K562 (cell line): Measurements from ENCODE around the gene BFSP2. TPM values are rescaled to one million over a fixed set of nuclear protein-coding genes. Genes with fewer than 3 reads are reported as not detected.

Experiments used
- ATAC-seq: fragments of 200-7000 bp; cut with Tn5 transposase; 3 replicates; pipeline ENCODE4 v1.9.1; 2020; ENCODE audit warnings: moderate library complexity
- BruUV-seq: library from RNA; stranded (reverse); fragments of 400-500 nt; replicated peaks from 2 replicates; lab custom pipeline; 2021; lab: Mats Ljungman, UMichigan
- CTCF ChIA-PET: fragments of 300-600 bp; formaldehyde crosslinking; extraction: SDS; loops from one replicate; lab custom pipeline; 2021; ENCODE audit warnings: low intra/inter-chr PET ratio; lab: Yijun Ruan, JAX
- POLR2A ChIA-PET: fragments of 300-600, 350-650 bp; sonication (Branson Sonifier 250); formaldehyde crosslinking; extraction: SDS; loops from one replicate; lab custom pipeline; 2021; ENCODE audit warnings: antibody characterized with exemption, inconsistent platforms; lab: Yijun Ruan, JAX
- DNase-seq, 4 experiments: peaks; one replicate each; pipeline versions ENCODE4 v3.0.0 to v3.0.0-alpha.2; 2011 to 2018; ENCODE audit warnings: low spot score in 3 of 4, mixed read lengths in 3 of 4; ENCODE audit errors: extremely low read depth in 1 of 4
- FAIRE-seq: peaks from 2 replicates; lab custom pipeline; 2011; peaks lifted over from hg19 to GRCh38; lab: Jason Lieb, UNC
- H2AFZ ChIP-seq: 2 replicates; pipeline ENCODE4 v1.6.0; 2011; ENCODE audit warnings: low read depth, low read length, control low read depth, inconsistent platforms
- H3K27ac ChIP-seq: fragments of 200-600 bp; 3 replicates; pipeline ENCODE4 v1.8.0; 2011; ENCODE audit warnings: low read depth, mild to moderate bottlenecking, control low read depth, inconsistent platforms, low read length, moderate library complexity, mixed read lengths; ENCODE audit errors: extremely low read depth
- H3K27me3 ChIP-seq, 2 experiments: fragments of 300-600 bp in 1 of 2; 2 replicates in 1 of 2; 3 replicates in 1 of 2; pipeline versions ENCODE4 v1.6.0 to v1.8.0; 2011; ENCODE audit warnings: inconsistent platforms in 2 of 2, low read length in 2 of 2, mild to moderate bottlenecking in 1 of 2, mixed read lengths in 1 of 2, moderate library complexity in 1 of 2; ENCODE audit not compliant: control insufficient read depth in 2 of 2, insufficient read depth in 2 of 2
- H3K36me3 ChIP-seq: fragments of 300-600 bp; 3 replicates; pipeline ENCODE4 v1.8.0; 2011; ENCODE audit warnings: mild to moderate bottlenecking, low read length, inconsistent platforms; ENCODE audit not compliant: control insufficient read depth, insufficient read depth
- H3K4me1 ChIP-seq, 2 experiments: fragments of 200-600 bp in 1 of 2; replicated peaks in 1 of 2; 2 replicates in 1 of 2; 3 replicates in 1 of 2; pipeline versions ENCODE4 v1.5.1 to v1.8.0; 2011; ENCODE audit warnings: inconsistent platforms in 2 of 2, low read length in 2 of 2, mild to moderate bottlenecking in 1 of 2, mixed read lengths in 1 of 2, moderate library complexity in 1 of 2; ENCODE audit not compliant: control insufficient read depth in 2 of 2, insufficient read depth in 2 of 2
- H3K4me2 ChIP-seq: 2 replicates; pipeline ENCODE4 v1.6.1; 2011; ENCODE audit warnings: low read length, control low read depth, inconsistent platforms, mixed read lengths; ENCODE audit not compliant: insufficient read depth
- H3K4me3 ChIP-seq: fragments of 200-600 bp; sonication (generic), shearing (Covaris generic); 2 replicates; pipeline ENCODE4 v1.5.1; 2016; ENCODE audit warnings: control low read depth, inconsistent platforms
- H3K79me2 ChIP-seq: fragments of 200-600 bp; 3 replicates; pipeline ENCODE4 v1.8.0; 2011; ENCODE audit warnings: low read length, inconsistent platforms; ENCODE audit not compliant: control insufficient read depth, insufficient read depth
- H3K9ac ChIP-seq, 2 experiments: 2 replicates each; pipeline versions ENCODE4 v1.6.0 to v1.6.1; 2011; ENCODE audit warnings: low read depth in 2 of 2, low read length in 2 of 2, control low read depth in 1 of 2, inconsistent platforms in 1 of 2, mild to moderate bottlenecking in 1 of 2, mixed read lengths in 1 of 2; ENCODE audit not compliant: insufficient read depth in 1 of 2
- H3K9me1 ChIP-seq: one replicate; pipeline ENCODE4 v1.6.0; 2011; ENCODE audit warnings: inconsistent platforms, mild to moderate bottlenecking, low read length, moderate library complexity; ENCODE audit not compliant: control insufficient read depth, insufficient read depth
- H3K9me3 ChIP-seq: replicated peaks from 2 replicates; pipeline ENCODE4 v1.5.1; 2011; ENCODE audit warnings: low read depth, low read length, inconsistent platforms; ENCODE audit not compliant: control insufficient read depth, insufficient read depth
- H4K20me1 ChIP-seq: replicated peaks from 2 replicates; pipeline ENCODE4 v1.6.1; 2011; ENCODE audit warnings: low read length, inconsistent platforms, mixed read lengths; ENCODE audit not compliant: control insufficient read depth, insufficient read depth
- ATF1 ChIP-seq, 2 experiments: fragments of 450-650 bp in 1 of 2; IDR thresholded peaks; 2 replicates each; pipeline ENCODE4 v1.6.1; 2016; ENCODE audit warnings: missing compliant biosample characterization in 1 of 2, missing genetic modification characterization in 1 of 2
- DDX20 ChIP-seq: fragments of 450-650 bp; IDR thresholded peaks from 2 replicates; pipeline ENCODE4 v1.6.1; 2016; ENCODE audit warnings: missing genetic modification characterization, low read depth, mild to moderate bottlenecking, missing compliant biosample characterization, moderate library complexity
- EP300 ChIP-seq: IDR thresholded peaks from 2 replicates; pipeline ENCODE4 v1.6.1; 2012; ENCODE audit warnings: low read length, improper control_type of control experiment
- GTF2A2 ChIP-seq: IDR thresholded peaks from 2 replicates; pipeline ENCODE4 v1.6.1; 2016; ENCODE audit warnings: mild to moderate bottlenecking, missing genetic modification characterization, missing compliant biosample characterization
- KDM5B ChIP-seq: fragments of 200-600 bp; sonication (generic); IDR thresholded peaks from 2 replicates; pipeline ENCODE4 v1.6.1; 2012; ENCODE audit warnings: low read depth, mild to moderate bottlenecking, moderate library complexity, low read length, control low read depth, inconsistent platforms; ENCODE audit not compliant: insufficient replicate concordance
- MEIS2 ChIP-seq: fragments of 450-650 bp; IDR thresholded peaks from 2 replicates; pipeline ENCODE4 v1.6.1; 2014; ENCODE audit warnings: mild to moderate bottlenecking; ENCODE audit not compliant: partially characterized antibody
- PHF21A ChIP-seq: fragments of 450-650 bp; IDR thresholded peaks from 2 replicates; pipeline ENCODE4 v1.6.1; 2017; ENCODE audit warnings: low read depth, borderline replicate concordance
- POLR3G ChIP-seq: IDR thresholded peaks from 2 replicates; pipeline ENCODE4 v1.6.1; 2011; ENCODE audit not compliant: insufficient read length, insufficient replicate concordance; ENCODE audit errors: extremely low read depth
- PRPF4 ChIP-seq: fragments of 200-400 bp; formaldehyde crosslinking; IDR thresholded peaks from one replicate; pipeline ENCODE4 v1.6.1; 2017; ENCODE audit warnings: low read length, low read depth, mild to moderate bottlenecking; ENCODE audit not compliant: insufficient read depth, poor library complexity, severe bottlenecking
- SRSF7 ChIP-seq: fragments of 200-400 bp; formaldehyde crosslinking; optimal IDR thresholded peaks from 2 replicates; pipeline ENCODE3; 2017; ENCODE audit warnings: mild to moderate bottlenecking, low read depth, low read length
- XRCC5 ChIP-seq: fragments of 200-400 bp; formaldehyde crosslinking; IDR thresholded peaks from 2 replicates; pipeline ENCODE4 v1.6.1; 2017; ENCODE audit warnings: low read depth, mild to moderate bottlenecking, low read length
- ZNF436 ChIP-seq: fragments of 250-450, 450-650 bp; sonication (Bioruptor Pico); formaldehyde crosslinking; IDR thresholded peaks from 2 replicates; pipeline ENCODE4 v1.7.0; 2020; ENCODE audit warnings: mild to moderate bottlenecking
- ZNF778 ChIP-seq: fragments of 450-650 bp; formaldehyde crosslinking; IDR thresholded peaks from 2 replicates; pipeline ENCODE4 v1.4.0; 2020; ENCODE audit warnings: mild to moderate bottlenecking, moderate library complexity
- ZNF785 ChIP-seq: fragments of 250-450 bp; sonication (Bioruptor Pico); IDR thresholded peaks from 2 replicates; pipeline ENCODE4 v1.4.0; 2020; ENCODE audit warnings: mild to moderate bottlenecking
- WGBS: fragments of 100-300 bp; shearing (Covaris generic); methylation state at CpG from one replicate; pipeline ENCODE4 v1.1.6; 2016; ENCODE audit warnings: low coverage, mixed read lengths; ENCODE audit not compliant: insufficient coverage; ENCODE audit errors: missing lambda C conversion rate; 5-methylcytosine and 5-hydroxymethylcytosine counted together
- in situ Hi-C: fragments of 300-500 bp; cut with MboI; formaldehyde crosslinking; loops from 4 replicates; pipeline ENCODE4 v1.15.0; 2018; ENCODE audit warnings: inconsistent platforms, mixed read lengths
- intact Hi-C: fragments of 100-400 bp; cut with micrococcal nuclease; formaldehyde crosslinking; loops from 2 replicates; pipeline ENCODE4 v1.14.2; 2022
- polyA plus RNA-seq, 8 experiments: library from polyadenylated mRNA; depleted of rRNA in 4 of 8; stranded (reverse) in 5 of 8; unstranded in 3 of 8; fragments of >200 nt; fragmentation: Nextera tagmentation in 2 of 8; fragmentation: Illumina TruSeq in 1 of 8; extraction: Ambion mirVana in 2 of 8; extraction: Trizol in 1 of 8; gene quantifications; 2 replicates each; pipeline versions ENCODE4 v1.2.1 to v1.2.3, GENCODE V29; 2011 to 2014; ENCODE audit warnings: inconsistent platforms in 1 of 8, missing spikeins in 1 of 8
- total RNA-seq, 7 experiments: library from RNA; depleted of rRNA in 6 of 7; stranded (reverse); fragments of >200 nt in 6 of 7; fragmentation: Illumina TruSeq in 2 of 7; extraction: Trizol in 2 of 7; gene quantifications; 2 replicates each; pipeline versions ENCODE4 v1.2.1 to v1.2.3, GENCODE V29; 2011 to 2021; ENCODE audit warnings: low replicate concordance in 1 of 7
- TF ChIP-seq, protein P1 (sequence below): IDR thresholded peaks from 2 replicates; pipeline ENCODE4 v1.6.1; 2016; ENCODE audit warnings: missing genetic modification characterization, missing compliant biosample characterization
- TF ChIP-seq, protein P2 (sequence below): sonication (generic); formaldehyde crosslinking; IDR thresholded peaks from 2 replicates; pipeline ENCODE4 v1.8.0; 2022; ENCODE audit warnings: mild to moderate bottlenecking, missing genetic modification reagents
- TF ChIP-seq, protein P3 (sequence below): sonication (generic); formaldehyde crosslinking; IDR thresholded peaks from 2 replicates; pipeline ENCODE4 v1.8.1; 2023; ENCODE audit warnings: mild to moderate bottlenecking, missing genetic modification reagents

Gene BFSP2
- total and polyA plus RNA-seq, 9 of the 15 experiments (the other 6 are each of a cell fraction or from before 2014, with no cell fraction given): not detected

DNA sequence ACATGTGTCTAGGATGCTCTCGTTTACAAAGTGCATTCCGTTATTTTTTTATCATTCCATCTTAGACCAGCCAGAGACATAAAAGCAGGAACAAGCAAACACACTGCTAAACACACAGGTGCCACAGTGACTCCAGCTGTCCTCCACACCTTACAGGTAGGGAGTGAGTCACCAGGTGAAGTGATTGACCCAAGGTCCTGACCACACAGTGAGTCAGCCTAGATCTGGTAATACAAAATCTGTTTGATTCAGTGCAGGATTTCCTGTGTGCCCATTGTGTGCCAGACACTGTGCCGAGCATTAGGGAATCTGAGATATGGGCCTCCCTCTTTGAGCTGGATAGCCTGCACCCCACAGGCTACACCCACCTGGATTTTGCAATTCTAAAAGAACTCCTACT is 16.7 kb upstream of the BFSP2 start:
- ATAC-seq (no peak), FAIRE-seq (no peak), DNase-seq (no peak)
- intact Hi-C loops (loop anchor here (5.0 kb wide), 1 partner anchor 726 kb away; the partner anchor contains the start of gene ACAD11), in situ Hi-C loops (loop anchor here (10.0 to 25.0 kb wide), 2 partner anchors 346 to 648 kb away; partner anchors contain the start of gene TMEM108)
- H3K9ac ChIP-seq: no peak overlapping the region
- ChIA-PET POLR2A (no interaction called here), CTCF (interaction anchor here (1.8 kb wide), 1 partner anchor 652 kb away, joined by 8 read pairs; no protein-coding TSS in a partner anchor)
- no peaks in the 10 kb centered on the region for H3K9me1 ChIP-seq
- 43% methylated on average over 3 of the region's 3 CpGs for WGBS
- H3K4me1 ChIP-seq: no peaks in the 10 kb centered on the region; a peak in 1 of 5 replicates
- no peak overlapping the region for H3K27ac ChIP-seq
- H3K4me3 ChIP-seq: no peak overlapping the region
- H3K9me3 ChIP-seq: no peaks in the 10 kb centered on the region
- no peaks in the 10 kb centered on the region for H3K27me3 ChIP-seq
- H3K36me3 ChIP-seq: no peaks in the 10 kb centered on the region
- TF ChIP-seq DDX20 (tag) (no peak), MEIS2 (no peak), PRPF4 (no peak), ZNF436 (no peak), XRCC5 (no peak), ZNF778 (CRISPR knock-in tag) (no peak), PHF21A (no peak), ATF1 (CRISPR knock-in tag; IDR thresholded peaks at IDR 0.05) (no peak), ATF1 (tag; IDR thresholded peaks at IDR 0.05) (no peak), GTF2A2 (no peak), ZNF785 (CRISPR knock-in tag) (no peak), KDM5B (no peak), POLR3G (no peak), EP300 (no peak), SRSF7 (no peak)
- TF ChIP-seq, protein P1, sequence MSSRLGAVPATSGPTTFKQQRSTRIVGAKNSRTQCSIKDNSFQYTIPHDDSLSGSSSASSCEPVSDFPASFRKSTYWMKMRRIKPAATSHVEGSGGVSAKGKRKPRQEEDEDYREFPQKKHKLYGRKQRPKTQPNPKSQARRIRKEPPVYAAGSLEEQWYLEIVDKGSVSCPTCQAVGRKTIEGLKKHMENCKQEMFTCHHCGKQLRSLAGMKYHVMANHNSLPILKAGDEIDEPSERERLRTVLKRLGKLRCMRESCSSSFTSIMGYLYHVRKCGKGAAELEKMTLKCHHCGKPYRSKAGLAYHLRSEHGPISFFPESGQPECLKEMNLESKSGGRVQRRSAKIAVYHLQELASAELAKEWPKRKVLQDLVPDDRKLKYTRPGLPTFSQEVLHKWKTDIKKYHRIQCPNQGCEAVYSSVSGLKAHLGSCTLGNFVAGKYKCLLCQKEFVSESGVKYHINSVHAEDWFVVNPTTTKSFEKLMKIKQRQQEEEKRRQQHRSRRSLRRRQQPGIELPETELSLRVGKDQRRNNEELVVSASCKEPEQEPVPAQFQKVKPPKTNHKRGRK (tag): no peak
- TF ChIP-seq, protein P2, sequence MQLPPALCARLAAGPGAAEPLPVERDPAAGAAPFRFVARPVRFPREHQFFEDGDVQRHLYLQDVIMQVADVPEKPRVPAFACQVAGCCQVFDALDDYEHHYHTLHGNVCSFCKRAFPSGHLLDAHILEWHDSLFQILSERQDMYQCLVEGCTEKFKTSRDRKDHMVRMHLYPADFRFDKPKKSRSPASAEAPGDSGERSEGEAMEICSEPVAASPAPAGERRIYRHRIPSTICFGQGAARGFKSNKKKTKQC (CRISPR knock-in tag): no peak
- TF ChIP-seq, protein P3, sequence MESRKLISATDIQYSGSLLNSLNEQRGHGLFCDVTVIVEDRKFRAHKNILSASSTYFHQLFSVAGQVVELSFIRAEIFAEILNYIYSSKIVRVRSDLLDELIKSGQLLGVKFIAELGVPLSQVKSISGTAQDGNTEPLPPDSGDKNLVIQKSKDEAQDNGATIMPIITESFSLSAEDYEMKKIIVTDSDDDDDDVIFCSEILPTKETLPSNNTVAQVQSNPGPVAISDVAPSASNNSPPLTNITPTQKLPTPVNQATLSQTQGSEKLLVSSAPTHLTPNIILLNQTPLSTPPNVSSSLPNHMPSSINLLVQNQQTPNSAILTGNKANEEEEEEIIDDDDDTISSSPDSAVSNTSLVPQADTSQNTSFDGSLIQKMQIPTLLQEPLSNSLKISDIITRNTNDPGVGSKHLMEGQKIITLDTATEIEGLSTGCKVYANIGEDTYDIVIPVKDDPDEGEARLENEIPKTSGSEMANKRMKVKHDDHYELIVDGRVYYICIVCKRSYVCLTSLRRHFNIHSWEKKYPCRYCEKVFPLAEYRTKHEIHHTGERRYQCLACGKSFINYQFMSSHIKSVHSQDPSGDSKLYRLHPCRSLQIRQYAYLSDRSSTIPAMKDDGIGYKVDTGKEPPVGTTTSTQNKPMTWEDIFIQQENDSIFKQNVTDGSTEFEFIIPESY: no peak
- H3K79me2 ChIP-seq: no peaks in the 10 kb centered on the region
- H3K4me2 ChIP-seq: no peak overlapping the region
- no peak overlapping the region for H2AFZ ChIP-seq
- H4K20me1 ChIP-seq: no peaks in the 10 kb centered on the region; the same call in 1 of the 2 replicates
- no TSS peak for BruUV-seq
